Measurements from ENCODE around the gene CDKAL1. TPM values are rescaled to one million over a fixed set of nuclear protein-coding genes. Genes with fewer than 3 reads are reported as not detected.

The CDKAL1 gene
- total RNA-seq, 4 donors from 2014 or later, result 10.3 to 11.2 (median 10.5) TPM

DNA sequence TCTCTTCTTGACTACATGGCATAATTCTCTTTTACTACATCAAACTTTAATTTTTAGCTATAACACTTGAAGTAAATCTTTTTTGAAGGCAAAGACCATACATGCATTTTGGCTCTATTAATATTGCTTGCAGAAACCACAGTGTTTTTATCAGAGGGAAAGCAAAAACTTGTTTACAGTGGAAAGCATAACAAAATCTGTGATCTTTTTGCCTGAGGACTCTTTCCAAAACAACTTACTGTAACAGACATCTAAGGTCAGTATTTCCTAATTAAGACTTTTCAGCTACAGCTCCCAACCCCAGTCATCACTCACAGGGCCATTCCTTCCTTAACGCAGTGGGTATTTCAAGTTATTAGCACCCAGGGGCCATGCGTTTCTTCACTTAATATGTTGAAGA lies 274.7 kb downstream of the CDKAL1 start:
- H3K27ac ChIP-seq (replicated peaks in 1 of 4), result no peak overlapping the region
- H3K36me3 ChIP-seq, result no peaks in the 10 kb centered on the region
- DNase-seq (ENCODE audit: extremely low spot score), result no peak
- H3K4me3 ChIP-seq, result no peak overlapping the region
- no peaks in the 10 kb centered on the region for H3K27me3 ChIP-seq
- H3K4me1 ChIP-seq, result peaks cover 11 to 27% (median 18%) of the 10 kb centered on the region in 4 donors
- intact Hi-C loops (cut with DNase I), result no loop called here
- H3K9me3 ChIP-seq, result peaks cover 0 to 14% (median 0%) of the 10 kb centered on the region in 4 donors
- TF ChIP-seq POLR2A (IDR thresholded peaks at IDR 0.05; ENCODE audit: low read depth) (no peak), EP300 (IDR thresholded peaks at IDR 0.05) (no peak), POLR2AphosphoS5 (IDR thresholded peaks at IDR 0.05) (no peak)
- TF ChIP-seq, protein P1, sequence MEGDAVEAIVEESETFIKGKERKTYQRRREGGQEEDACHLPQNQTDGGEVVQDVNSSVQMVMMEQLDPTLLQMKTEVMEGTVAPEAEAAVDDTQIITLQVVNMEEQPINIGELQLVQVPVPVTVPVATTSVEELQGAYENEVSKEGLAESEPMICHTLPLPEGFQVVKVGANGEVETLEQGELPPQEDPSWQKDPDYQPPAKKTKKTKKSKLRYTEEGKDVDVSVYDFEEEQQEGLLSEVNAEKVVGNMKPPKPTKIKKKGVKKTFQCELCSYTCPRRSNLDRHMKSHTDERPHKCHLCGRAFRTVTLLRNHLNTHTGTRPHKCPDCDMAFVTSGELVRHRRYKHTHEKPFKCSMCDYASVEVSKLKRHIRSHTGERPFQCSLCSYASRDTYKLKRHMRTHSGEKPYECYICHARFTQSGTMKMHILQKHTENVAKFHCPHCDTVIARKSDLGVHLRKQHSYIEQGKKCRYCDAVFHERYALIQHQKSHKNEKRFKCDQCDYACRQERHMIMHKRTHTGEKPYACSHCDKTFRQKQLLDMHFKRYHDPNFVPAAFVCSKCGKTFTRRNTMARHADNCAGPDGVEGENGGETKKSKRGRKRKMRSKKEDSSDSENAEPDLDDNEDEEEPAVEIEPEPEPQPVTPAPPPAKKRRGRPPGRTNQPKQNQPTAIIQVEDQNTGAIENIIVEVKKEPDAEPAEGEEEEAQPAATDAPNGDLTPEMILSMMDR (IDR thresholded peaks at IDR 0.05), result no peak
- WGBS, result 74% methylated on average over 2 of the region's 2 CpGs

DNA sequence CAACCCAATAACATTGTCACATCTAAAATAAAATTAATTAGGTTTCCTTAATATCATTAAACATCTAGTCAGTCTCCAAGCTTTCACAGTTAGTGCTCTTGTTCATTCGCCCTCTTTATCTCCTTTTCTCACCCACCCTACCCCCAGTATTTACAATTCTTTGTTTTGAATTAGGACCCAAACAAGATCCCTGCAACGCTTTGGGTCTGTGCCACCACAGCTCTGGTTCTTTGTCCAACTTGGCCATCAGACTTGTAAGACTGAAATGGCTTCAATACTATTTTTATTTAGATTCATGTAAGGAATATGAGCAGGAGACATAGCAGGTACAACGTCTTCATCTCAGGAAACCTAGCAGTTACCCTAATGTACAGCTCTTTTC lies 276.5 kb downstream of the CDKAL1 start:
- Histone ChIP-seq H3K9me3 (peaks cover 0 to 14% (median 0%) of the 10 kb centered on the region in 4 donors), H3K4me1 (peaks cover 8 to 27% (median 18%) of the 10 kb centered on the region in 4 donors), H3K36me3 (no peaks in the 10 kb centered on the region), H3K27ac (replicated peaks in 1 of 4) (no peak overlapping the region), H3K4me3 (no peak overlapping the region), H3K27me3 (no peaks in the 10 kb centered on the region)
- TF ChIP-seq EP300 (IDR thresholded peaks at IDR 0.05) (no peak), POLR2AphosphoS5 (IDR thresholded peaks at IDR 0.05) (no peak), POLR2A (IDR thresholded peaks at IDR 0.05; ENCODE audit: low read depth) (no peak)
- TF ChIP-seq, protein P1 (IDR thresholded peaks at IDR 0.05), result no peak
- DNase-seq (ENCODE audit: extremely low spot score), result no peak
- 79% methylated on average over 3 of the region's 3 CpGs for WGBS
- intact Hi-C loops (cut with DNase I), result no loop called here

DNA sequence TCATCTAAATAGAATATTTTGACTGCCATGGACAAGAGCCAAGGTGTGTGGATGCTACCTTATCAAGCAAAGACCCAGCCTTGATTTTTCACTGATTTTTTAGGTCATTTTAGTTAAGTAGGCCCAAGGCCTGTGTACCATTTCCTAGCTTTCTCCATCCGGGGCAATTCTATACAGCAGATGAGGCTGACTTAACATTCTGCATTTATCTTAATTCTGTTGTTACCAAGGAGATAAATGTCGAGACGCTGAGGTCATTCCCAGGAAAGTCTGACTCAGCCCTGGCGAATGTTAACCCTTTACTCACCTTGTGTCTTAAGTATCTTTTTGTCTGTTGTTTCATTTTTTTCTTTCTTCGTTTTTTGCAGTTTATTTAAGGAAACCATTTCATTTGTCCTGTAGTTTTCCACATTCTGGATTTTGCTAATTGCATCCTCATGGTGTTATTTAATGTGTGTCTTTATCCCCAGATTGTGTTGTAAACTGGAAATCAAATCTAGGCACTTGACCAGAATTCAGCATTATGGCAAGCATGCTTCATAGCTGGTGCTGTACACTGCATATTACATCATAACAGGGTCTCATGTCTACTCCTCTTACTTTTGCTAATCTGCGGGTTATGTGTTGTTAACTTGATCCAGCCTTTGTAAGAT lies 277.0 kb downstream of the CDKAL1 start:
- Histone ChIP-seq H3K4me1 (peaks cover 8 to 27% (median 18%) of the 10 kb centered on the region in 4 donors), H3K27ac (replicated peaks in 1 of 4) (no peak overlapping the region), H3K9me3 (peaks cover 0 to 11% (median 0%) of the 10 kb centered on the region in 4 donors), H3K36me3 (no peaks in the 10 kb centered on the region), H3K4me3 (no peak overlapping the region), H3K27me3 (no peaks in the 10 kb centered on the region)
- intact Hi-C loops (cut with DNase I), result no loop called here
- WGBS, result 30% methylated on average over 6 of the region's 6 CpGs
- no peak for DNase-seq (ENCODE audit: extremely low spot score)
- TF ChIP-seq POLR2A (IDR thresholded peaks at IDR 0.05; ENCODE audit: low read depth) (no peak), POLR2AphosphoS5 (IDR thresholded peaks at IDR 0.05) (no peak), EP300 (IDR thresholded peaks at IDR 0.05) (no peak)
- TF ChIP-seq, protein P1 (IDR thresholded peaks at IDR 0.05), result no peak

DNA sequence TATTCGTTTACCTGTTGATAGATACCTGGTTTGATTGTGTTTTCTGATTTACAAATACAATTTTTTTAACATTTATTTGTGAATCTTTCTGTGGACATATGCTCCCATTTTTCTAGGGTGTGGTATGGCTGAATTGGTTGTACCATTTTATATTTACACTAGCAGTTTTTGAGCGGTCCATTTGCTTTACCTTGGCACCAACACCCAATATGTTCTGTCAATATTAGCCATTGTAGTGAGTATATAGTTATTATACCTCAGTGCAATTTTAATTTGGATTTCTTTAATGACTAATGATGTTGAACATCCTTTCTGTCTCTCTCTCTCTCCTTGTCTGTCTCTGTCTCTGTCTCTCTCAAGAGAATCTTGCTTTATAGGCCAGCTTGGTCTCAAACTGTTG lies 278.5 kb downstream of the CDKAL1 start:
- intact Hi-C loops (cut with DNase I), result no loop called here
- Histone ChIP-seq H3K27me3 (no peaks in the 10 kb centered on the region), H3K27ac (replicated peaks in 1 of 4) (no peak overlapping the region), H3K36me3 (no peaks in the 10 kb centered on the region), H3K4me3 (no peak overlapping the region), H3K9me3 (no peaks in the 10 kb centered on the region), H3K4me1 (peaks cover 8 to 27% (median 18%) of the 10 kb centered on the region in 4 donors)
- TF ChIP-seq POLR2AphosphoS5 (IDR thresholded peaks at IDR 0.05) (no peak), EP300 (IDR thresholded peaks at IDR 0.05) (no peak), POLR2A (IDR thresholded peaks at IDR 0.05; ENCODE audit: low read depth) (no peak)
- TF ChIP-seq, protein P1 (IDR thresholded peaks at IDR 0.05), result no peak
- no peak for DNase-seq (ENCODE audit: extremely low spot score)
- WGBS, result 99% methylated on average over 2 of the region's 2 CpGs

DNA sequence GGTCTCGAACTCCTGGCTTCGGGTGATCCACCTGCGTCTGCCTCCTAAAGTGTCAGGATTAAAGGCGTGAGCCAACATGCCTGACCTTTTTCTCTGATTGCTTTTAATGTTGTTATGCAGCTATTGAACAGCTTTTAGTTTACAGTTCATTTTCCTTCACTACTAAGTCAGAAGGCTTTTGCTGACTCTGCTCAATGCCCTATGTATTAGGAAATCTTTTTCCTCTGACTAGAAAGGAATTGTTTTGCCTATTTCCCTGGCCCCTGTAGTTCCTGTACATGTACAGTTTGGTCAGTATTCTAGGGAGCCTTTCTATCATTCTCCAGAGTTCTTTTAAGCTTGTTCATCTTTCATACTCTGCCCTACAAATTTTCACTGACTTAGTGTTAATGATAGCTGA lies 280.2 kb downstream of the CDKAL1 start:
- no peak overlapping the region for H3K4me3 ChIP-seq
- WGBS, result 99% methylated on average over 4 of the region's 4 CpGs
- no peak for DNase-seq (ENCODE audit: extremely low spot score)
- intact Hi-C loops (cut with DNase I), result no loop called here
- no peaks in the 10 kb centered on the region for H3K27me3 ChIP-seq
- no peaks in the 10 kb centered on the region for H3K36me3 ChIP-seq
- no peak overlapping the region for H3K27ac ChIP-seq (replicated peaks in 1 of 4)
- H3K9me3 ChIP-seq, result no peaks in the 10 kb centered on the region
- no peak for TF ChIP-seq EP300 (IDR thresholded peaks at IDR 0.05)
- TF ChIP-seq POLR2AphosphoS5 (IDR thresholded peaks at IDR 0.05), result no peak
- H3K4me1 ChIP-seq, result peaks cover 8 to 13% (median 11%) of the 10 kb centered on the region in 4 donors

Measured in esophagus muscularis mucosa (tissue), 4 donors.